Measurements from ENCODE around the gene STK32C. TPM values are rescaled to one million over a fixed set of nuclear protein-coding genes. Genes with fewer than 3 reads are reported as not detected.

Gene STK32C
- total and polyA plus RNA-seq, 10 of the 15 experiments (the other 5 are each of a cell fraction or from before 2014, with no cell fraction given), result 1.5 to 18.1 (median 6.4) TPM

DNA sequence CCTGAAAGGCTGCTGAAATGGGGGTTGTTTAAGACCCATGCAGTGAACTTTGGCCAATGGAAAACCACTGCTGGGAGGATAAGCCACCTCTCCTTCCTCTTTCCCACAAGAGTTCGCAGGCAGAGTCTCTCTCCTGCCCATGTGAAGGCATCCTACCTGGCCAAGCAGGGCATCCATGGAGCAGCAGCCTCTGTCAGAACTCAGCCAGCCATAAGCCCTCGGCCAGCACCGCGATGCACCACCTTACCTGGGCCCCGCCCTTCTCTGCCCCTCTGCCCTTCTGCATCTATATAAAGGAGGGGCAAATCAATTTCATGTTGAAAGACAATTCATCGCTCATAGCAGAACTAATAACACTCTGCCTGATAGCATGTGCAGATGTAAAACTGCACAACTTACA lies 6.1 kb upstream of the STK32C start:
- no peak for TF ChIP-seq PAX5 (IDR thresholded peaks at IDR 0.05; ENCODE audit: borderline replicate concordance, low read depth, low read length)
- no peak for TF ChIP-seq RCOR1 (conservative IDR thresholded peaks at IDR 0.05; ENCODE audit: low read depth, low read length)
- no peak for TF ChIP-seq IRF4 (IDR thresholded peaks at IDR 0.05; ENCODE audit: low read depth, low read length)
- TF ChIP-seq STAT1 (conservative IDR thresholded peaks at IDR 0.05), result no peak
- no peak for TF ChIP-seq POLR2A (IDR thresholded peaks at IDR 0.05; ENCODE audit: low read depth, low read length)
- TF ChIP-seq RB1 (IDR thresholded peaks at IDR 0.05; ENCODE audit: borderline replicate concordance), result no peak
- no peak for TF ChIP-seq CREB1 (IDR thresholded peaks at IDR 0.05; ENCODE audit: low read depth)
- TF ChIP-seq MTA2 (IDR thresholded peaks at IDR 0.05; ENCODE audit: low read depth), result no peak
- TF ChIP-seq ZNF207 (IDR thresholded peaks at IDR 0.05; ENCODE audit: borderline replicate concordance), result no peak
- TF ChIP-seq, protein P1, sequence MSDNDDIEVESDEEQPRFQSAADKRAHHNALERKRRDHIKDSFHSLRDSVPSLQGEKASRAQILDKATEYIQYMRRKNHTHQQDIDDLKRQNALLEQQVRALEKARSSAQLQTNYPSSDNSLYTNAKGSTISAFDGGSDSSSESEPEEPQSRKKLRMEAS (IDR thresholded peaks at IDR 0.05; ENCODE audit: low read depth, low read length), result no peak
- no peak for TF ChIP-seq ATF7 (IDR thresholded peaks at IDR 0.05; ENCODE audit: low read depth)
- TF ChIP-seq EGR1 (IDR thresholded peaks at IDR 0.05; ENCODE audit: borderline replicate concordance in 1 of 2, low read depth in 2 of 2, low read length in 2 of 2), result no peak
- no peak for TF ChIP-seq ZNF384 (IDR thresholded peaks at IDR 0.05; ENCODE audit: borderline replicate concordance, low read depth, low read length)
- TF ChIP-seq RBBP5 (conservative IDR thresholded peaks at IDR 0.05), result no peak
- TF ChIP-seq CEBPB (IDR thresholded peaks at IDR 0.05; ENCODE audit: borderline replicate concordance in 1 of 2, low read depth in 2 of 2, low read length in 2 of 2), result no peak
- TF ChIP-seq NFXL1 (IDR thresholded peaks at IDR 0.05; ENCODE audit: borderline replicate concordance), result no peak
- TF ChIP-seq CHD1 (IDR thresholded peaks at IDR 0.05; ENCODE audit: low read depth, low read length), result no peak
- TF ChIP-seq, protein P2, sequence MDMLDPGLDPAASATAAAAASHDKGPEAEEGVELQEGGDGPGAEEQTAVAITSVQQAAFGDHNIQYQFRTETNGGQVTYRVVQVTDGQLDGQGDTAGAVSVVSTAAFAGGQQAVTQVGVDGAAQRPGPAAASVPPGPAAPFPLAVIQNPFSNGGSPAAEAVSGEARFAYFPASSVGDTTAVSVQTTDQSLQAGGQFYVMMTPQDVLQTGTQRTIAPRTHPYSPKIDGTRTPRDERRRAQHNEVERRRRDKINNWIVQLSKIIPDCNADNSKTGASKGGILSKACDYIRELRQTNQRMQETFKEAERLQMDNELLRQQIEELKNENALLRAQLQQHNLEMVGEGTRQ (IDR thresholded peaks at IDR 0.05; ENCODE audit: borderline replicate concordance, low read depth, low read length), result no peak
- TF ChIP-seq ZNF217 (IDR thresholded peaks at IDR 0.05), result no peak
- H3K27me3 ChIP-seq (replicated peaks in 1 of 2; ENCODE audit: control insufficient read depth in 2 of 2, insufficient read depth in 2 of 2, low read length in 1 of 2), result peaks cover 1 to 3% of the 10 kb centered on the region in 2 experiments
- WGBS (ENCODE audit: insufficient coverage, insufficient replicate concordance, low lambda C conversion rate, missing lambda C conversion rate), result 84% methylated on average over 6 of the region's 6 CpGs
- ChIA-PET CTCF (no interaction called here), SMC1A (ENCODE audit: uncharacterized antibody, unreplicated experiment) (no interaction called here), RAD21 (ENCODE audit: unreplicated experiment) (no interaction called here), POLR2A (no interaction called here)
- no peaks in the 10 kb centered on the region; the same call in 1 of the 2 replicates for H4K20me1 ChIP-seq (ENCODE audit: control insufficient read depth, insufficient read depth)
- intact Hi-C loops (cut with micrococcal nuclease; ENCODE audit: unreplicated experiment), result no loop called here
- H3K4me3 ChIP-seq, result no peak overlapping the region
- no peak overlapping the region for H2AFZ ChIP-seq (ENCODE audit: control insufficient read depth, low read depth, low read length)
- no peaks in the 10 kb centered on the region for H3K79me2 ChIP-seq (ENCODE audit: control insufficient read depth, insufficient read depth, low read length)
- FAIRE-seq (no peak), ATAC-seq (no peak), DNase-seq (ENCODE audit: low read depth, low spot score) (no peak)
- BruUV-seq (replicated peaks), result no TSS peak
- in situ Hi-C loops (cut with MboI), result no loop called here
- H3K27ac ChIP-seq (ENCODE audit: control insufficient read depth, insufficient read depth), result no peak overlapping the region
- no peaks in the 10 kb centered on the region; the same call in 2 of the 3 replicates for H3K9me3 ChIP-seq (replicated peaks; ENCODE audit: control insufficient read depth, insufficient read depth, low read length)
- no peaks in the 10 kb centered on the region for H3K4me1 ChIP-seq (ENCODE audit: control insufficient read depth, insufficient read depth, low read length)
- no peak overlapping the region for H3K4me2 ChIP-seq (ENCODE audit: control insufficient read depth, insufficient read depth)
- no peak overlapping the region for H3K9ac ChIP-seq (ENCODE audit: control insufficient read depth, insufficient read depth, low read length)
- no peaks in the 10 kb centered on the region for H3K36me3 ChIP-seq (ENCODE audit: control insufficient read depth in 2 of 2, insufficient read depth in 2 of 2, low read length in 1 of 2)

Data from GM12878 (cell line).